HL-60 (cell line): Measurements from ENCODE around the gene TMEM63B.

ENCODE experiments used
- DNase-seq, 2 experiments: peaks; one replicate each; pipeline ENCODE4 v3.0.0-alpha.2; 2010 to 2020; ENCODE audit warnings: low read depth in 1 of 2, low spot score in 1 of 2
- H3K27ac ChIP-seq: fragments of 250-450 bp; sonication (Bioruptor Pico); replicated peaks from 2 replicates; pipeline ENCODE4 v1.5.1; 2020; ENCODE audit warnings: mild to moderate bottlenecking, moderate library complexity
- H3K27me3 ChIP-seq: fragments of 250-450 bp; sonication (Bioruptor Pico); 2 replicates; pipeline ENCODE4 v1.5.1; 2021; ENCODE audit warnings: mild to moderate bottlenecking, moderate library complexity; ENCODE audit not compliant: insufficient read depth, poor library complexity, severe bottlenecking
- H3K4me3 ChIP-seq: replicated peaks from 2 replicates; pipeline ENCODE4 v1.5.1; 2011; ENCODE audit warnings: mild to moderate bottlenecking, control low read depth, low read length; ENCODE audit not compliant: insufficient read depth
- GABPA ChIP-seq: IDR thresholded peaks from 2 replicates; pipeline ENCODE4 v1.6.1; 2012; ENCODE audit warnings: low read depth
- POLR2AphosphoS5 ChIP-seq: IDR thresholded peaks from 2 replicates; pipeline ENCODE4 v1.6.1; 2012; ENCODE audit warnings: low read depth
- SPI1 ChIP-seq: IDR thresholded peaks from 2 replicates; pipeline ENCODE4 v1.6.1; 2012; ENCODE audit warnings: low read depth, mild to moderate bottlenecking, borderline replicate concordance
- TF ChIP-seq, protein P1 (sequence below): IDR thresholded peaks from one replicate; pipeline ENCODE4 v1.5.1; 2011; ENCODE audit warnings: low read length, control low read depth, inconsistent platforms; ENCODE audit not compliant: insufficient read depth
- TF ChIP-seq, protein P2 (sequence below): IDR thresholded peaks from 2 replicates; pipeline ENCODE4 v1.6.1; 2012; ENCODE audit warnings: low read depth; ENCODE audit not compliant: insufficient replicate concordance

Gene TMEM63B

DNA sequence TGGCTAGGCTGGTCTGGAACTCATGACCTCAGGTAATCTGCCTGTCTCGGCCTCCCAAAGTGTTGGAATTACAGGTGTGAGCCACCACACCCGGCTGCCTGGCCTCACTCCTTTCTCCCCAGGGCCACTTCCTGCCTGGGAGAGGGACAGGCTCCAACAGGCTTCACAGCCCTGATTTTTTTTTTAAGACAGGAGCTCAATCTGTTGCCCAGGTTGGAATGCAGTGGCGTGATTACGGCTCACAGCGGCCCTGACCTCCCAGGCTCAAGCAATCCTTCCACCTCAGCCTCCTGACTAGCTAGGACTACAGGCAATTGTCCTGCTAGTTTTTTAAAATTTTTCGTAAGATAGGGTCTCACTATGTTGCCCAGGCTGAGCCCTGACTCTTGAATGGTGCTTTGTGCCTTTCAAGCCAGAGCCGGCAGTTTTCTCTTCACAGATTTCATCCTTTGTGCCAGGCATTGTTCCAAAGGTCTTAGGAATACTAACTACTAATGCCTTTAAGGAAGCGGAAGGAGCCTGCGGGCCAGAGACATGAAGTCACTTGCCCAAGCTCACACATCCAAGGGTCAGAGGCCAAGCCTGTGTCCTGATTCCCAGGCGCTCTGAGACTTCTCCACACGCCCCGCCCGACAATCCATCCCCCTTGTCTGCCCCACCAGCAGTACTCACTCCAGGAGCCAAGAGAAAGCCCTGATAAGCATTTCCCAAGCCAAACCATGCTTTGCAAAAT, 50.5 kb downstream of the TMEM63B start:
- H3K4me3 ChIP-seq: no peak overlapping the region
- DNase-seq: no peak
- TF ChIP-seq POLR2AphosphoS5 (no peak), GABPA (no peak)
- TF ChIP-seq, protein P1, sequence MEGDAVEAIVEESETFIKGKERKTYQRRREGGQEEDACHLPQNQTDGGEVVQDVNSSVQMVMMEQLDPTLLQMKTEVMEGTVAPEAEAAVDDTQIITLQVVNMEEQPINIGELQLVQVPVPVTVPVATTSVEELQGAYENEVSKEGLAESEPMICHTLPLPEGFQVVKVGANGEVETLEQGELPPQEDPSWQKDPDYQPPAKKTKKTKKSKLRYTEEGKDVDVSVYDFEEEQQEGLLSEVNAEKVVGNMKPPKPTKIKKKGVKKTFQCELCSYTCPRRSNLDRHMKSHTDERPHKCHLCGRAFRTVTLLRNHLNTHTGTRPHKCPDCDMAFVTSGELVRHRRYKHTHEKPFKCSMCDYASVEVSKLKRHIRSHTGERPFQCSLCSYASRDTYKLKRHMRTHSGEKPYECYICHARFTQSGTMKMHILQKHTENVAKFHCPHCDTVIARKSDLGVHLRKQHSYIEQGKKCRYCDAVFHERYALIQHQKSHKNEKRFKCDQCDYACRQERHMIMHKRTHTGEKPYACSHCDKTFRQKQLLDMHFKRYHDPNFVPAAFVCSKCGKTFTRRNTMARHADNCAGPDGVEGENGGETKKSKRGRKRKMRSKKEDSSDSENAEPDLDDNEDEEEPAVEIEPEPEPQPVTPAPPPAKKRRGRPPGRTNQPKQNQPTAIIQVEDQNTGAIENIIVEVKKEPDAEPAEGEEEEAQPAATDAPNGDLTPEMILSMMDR: no peak
- H3K27me3 ChIP-seq: no peaks in the 10 kb centered on the region
- H3K27ac ChIP-seq: no peak overlapping the region

DNA sequence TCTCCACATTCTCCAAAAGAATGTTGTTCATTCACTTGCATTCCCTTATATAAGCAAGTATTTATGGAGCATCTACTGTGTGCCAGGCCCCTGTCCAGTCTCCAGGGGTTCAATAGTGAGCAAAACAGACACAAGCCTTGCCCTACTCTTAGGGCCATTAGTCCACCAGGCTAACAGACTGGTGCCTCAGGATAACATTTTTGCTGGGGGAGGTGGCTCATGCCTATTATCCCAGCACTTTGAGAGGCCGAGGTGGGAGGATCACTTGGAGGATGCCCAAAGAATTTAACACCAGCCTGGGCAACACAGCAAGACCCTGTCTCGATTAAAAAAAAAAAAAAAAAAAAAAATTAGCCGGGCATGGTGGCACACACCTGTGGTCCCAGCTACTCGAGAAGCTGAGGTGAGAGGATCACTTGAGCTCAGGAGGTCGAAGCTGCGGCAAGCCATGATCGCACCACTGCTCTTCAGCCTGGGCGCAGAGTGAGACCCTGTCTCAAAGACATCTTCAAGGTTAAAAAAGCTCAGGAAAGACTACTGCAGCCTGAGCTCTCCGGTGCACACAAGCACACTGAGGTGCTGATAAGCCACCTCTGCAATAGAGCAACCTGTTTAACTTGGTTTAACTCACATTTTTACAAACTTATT, 51.2 kb downstream of the TMEM63B start:
- no peak overlapping the region for H3K27ac ChIP-seq
- no peaks in the 10 kb centered on the region for H3K27me3 ChIP-seq
- H3K4me3 ChIP-seq: no peak overlapping the region
- TF ChIP-seq, protein P2, sequence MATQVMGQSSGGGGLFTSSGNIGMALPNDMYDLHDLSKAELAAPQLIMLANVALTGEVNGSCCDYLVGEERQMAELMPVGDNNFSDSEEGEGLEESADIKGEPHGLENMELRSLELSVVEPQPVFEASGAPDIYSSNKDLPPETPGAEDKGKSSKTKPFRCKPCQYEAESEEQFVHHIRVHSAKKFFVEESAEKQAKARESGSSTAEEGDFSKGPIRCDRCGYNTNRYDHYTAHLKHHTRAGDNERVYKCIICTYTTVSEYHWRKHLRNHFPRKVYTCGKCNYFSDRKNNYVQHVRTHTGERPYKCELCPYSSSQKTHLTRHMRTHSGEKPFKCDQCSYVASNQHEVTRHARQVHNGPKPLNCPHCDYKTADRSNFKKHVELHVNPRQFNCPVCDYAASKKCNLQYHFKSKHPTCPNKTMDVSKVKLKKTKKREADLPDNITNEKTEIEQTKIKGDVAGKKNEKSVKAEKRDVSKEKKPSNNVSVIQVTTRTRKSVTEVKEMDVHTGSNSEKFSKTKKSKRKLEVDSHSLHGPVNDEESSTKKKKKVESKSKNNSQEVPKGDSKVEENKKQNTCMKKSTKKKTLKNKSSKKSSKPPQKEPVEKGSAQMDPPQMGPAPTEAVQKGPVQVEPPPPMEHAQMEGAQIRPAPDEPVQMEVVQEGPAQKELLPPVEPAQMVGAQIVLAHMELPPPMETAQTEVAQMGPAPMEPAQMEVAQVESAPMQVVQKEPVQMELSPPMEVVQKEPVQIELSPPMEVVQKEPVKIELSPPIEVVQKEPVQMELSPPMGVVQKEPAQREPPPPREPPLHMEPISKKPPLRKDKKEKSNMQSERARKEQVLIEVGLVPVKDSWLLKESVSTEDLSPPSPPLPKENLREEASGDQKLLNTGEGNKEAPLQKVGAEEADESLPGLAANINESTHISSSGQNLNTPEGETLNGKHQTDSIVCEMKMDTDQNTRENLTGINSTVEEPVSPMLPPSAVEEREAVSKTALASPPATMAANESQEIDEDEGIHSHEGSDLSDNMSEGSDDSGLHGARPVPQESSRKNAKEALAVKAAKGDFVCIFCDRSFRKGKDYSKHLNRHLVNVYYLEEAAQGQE: no peak
- no peak for TF ChIP-seq GABPA
- no peak for TF ChIP-seq POLR2AphosphoS5
- TF ChIP-seq SPI1: no peak
- TF ChIP-seq, protein P1: no peak
- DNase-seq: no peak

DNA sequence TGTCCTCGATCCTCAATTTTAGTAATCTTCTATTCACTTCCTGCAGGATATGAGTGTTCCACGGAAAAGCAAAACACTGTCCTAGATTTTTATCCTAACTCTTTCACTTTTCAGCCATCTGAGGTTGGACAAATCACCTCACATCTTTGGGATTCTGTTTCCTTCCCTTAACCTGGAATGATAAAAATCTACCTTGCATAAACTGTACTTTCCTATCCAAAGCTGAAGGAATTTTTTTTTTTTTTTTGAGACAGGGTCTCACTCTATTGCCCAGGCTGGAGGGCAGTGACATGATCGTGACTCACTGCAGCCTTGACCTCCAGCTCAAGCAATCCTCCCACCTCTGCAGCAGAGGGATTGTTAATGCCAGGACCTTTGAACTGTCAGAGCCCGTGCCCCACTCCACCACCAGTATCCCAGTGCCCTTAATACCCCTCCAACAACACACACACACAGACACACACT, 51.8 kb downstream of the TMEM63B start:
- no peak for DNase-seq
- Histone ChIP-seq H3K27me3 (no peaks in the 10 kb centered on the region), H3K4me3 (no peak overlapping the region), H3K27ac (no peak overlapping the region)
- TF ChIP-seq SPI1: no peak
- TF ChIP-seq POLR2AphosphoS5: no peak
- TF ChIP-seq, protein P1: no peak
- no peak for TF ChIP-seq GABPA
- TF ChIP-seq, protein P2: no peak
